GM19099 (cell line): ENCODE measurements around the gene PRICKLE2.

Source experiments
- POLR2A ChIP-seq: IDR thresholded peaks from 3 replicates; pipeline ENCODE4 v1.6.1; 2011; ENCODE audit warnings: low read depth; ENCODE audit not compliant: insufficient read length; ENCODE audit errors: extremely low read depth

The PRICKLE2 gene

DNA sequence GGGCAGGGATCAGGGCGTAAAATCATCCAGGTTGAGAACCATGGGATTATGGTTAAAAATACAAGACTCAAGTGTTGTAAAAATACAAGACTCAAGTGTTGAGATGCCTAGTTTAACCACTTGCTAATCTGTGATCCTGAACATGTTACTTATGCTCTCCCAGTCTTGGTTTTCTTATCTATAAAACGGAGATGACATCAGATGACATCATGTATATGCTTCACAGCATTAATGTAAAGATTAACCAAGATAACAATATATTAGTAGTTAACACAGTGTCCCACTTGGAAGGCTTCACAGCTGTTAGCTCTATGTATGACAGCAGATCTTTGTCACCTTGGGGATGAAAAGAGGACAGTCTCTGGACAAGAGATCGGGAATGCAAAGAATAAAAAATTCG lies 96.2 kb downstream of the PRICKLE2 start:
- no peak for TF ChIP-seq POLR2A

DNA sequence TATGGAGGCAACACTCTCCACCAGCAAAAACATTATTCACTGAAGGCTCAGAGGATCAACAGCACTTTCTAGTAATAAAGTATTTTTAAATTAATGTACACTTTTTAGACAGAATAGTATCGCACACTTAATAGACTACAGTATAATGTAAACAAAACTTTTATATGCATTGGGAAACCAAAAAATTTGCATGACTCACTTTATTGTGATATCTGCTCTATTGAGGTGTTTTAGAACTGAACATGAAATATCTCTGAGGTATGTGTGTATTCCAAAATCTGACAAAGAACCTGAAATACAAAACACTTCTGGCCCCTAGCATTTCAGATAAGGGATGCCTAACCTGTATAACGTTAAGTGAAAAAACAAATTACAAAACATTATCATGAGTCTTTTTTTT lies 99.7 kb downstream of the PRICKLE2 start:
- TF ChIP-seq POLR2A = no peak

DNA sequence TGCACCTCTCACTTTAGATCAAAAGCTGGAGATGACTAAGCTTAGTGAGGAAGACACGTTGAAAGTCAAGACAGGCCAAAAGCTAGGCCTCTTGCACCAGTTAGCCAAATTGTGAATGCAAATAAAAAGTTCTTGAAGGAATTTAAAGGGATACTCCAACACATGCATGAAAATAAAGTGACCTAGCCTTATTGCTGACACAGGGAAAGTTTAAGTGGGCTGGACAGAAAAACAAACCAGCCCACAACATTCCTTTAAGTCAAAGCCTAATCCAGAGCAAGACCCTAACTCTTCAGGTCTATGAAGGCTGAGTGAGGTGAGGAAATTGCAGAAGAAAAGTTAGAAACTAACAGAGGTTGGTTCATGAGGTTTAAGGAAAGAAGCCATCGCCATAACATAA lies 101.3 kb downstream of the PRICKLE2 start:
- no peak for TF ChIP-seq POLR2A

DNA sequence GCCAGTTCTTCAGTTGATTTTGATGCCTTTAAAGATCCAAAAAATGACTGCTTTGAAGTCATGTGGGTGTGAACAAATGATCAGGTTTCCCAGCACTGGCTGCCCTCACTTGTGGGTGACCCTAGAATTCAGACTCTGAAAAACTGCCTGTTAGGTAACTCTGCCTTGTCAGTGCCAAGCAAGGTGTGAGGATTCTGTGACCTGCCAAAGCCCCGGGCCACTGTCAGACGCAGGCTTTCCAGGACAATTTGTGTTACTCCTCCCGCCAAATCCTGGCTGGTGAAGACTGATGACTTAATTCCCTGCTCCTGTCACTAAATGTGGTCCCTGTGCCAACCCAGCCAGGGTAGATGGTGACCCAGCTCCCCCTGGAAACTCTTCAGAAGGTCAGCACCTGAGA lies 102.8 kb downstream of the PRICKLE2 start:
- no peak for TF ChIP-seq POLR2A

DNA sequence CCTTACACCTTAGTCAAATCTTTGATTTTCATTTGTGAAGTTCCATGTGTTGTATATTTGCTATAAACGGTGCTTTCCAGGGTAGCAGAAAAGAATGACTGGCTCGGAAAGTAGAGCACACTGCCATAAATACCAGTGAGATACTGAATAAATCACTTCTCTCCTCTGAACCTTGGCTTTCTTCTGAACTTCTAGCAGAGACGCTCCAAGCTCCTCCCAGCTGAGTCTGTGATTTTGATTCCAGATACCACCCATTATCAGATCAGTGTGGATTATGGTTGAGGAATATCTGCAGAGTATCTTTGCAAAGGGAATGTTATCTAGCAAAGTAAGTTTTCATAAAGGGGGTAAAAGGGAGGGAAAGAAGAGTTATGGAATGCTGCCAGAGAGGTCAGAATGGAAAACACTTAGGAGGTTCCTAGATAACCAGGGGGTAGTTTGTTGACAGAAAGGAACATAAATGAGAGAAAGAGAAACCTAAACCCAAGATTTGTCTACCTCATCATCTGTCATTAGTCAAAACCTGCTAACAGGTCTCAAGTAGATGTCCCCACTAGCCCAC lies 103.4 kb downstream of the PRICKLE2 start:
- no peak for TF ChIP-seq POLR2A

DNA sequence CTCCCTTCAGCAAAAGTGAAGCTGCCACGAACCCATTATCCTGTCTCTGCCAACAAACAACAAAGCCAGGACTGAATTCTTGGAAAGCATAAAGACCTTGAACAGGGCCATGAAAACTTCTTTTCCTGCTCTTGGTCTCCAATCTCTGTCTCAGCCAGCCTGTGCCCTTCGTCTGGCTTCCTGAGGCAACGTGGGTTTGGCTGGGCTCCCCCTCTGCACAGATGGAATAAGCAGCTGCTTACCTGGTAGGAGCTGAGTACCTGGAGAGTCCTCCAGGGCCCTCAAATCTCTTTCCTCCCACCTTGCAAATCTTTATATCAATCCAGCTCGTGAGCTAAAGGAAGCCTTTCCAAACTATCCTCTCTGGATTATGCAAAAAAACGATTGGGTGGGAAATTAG lies 104.4 kb downstream of the PRICKLE2 start:
- no peak for TF ChIP-seq POLR2A

DNA sequence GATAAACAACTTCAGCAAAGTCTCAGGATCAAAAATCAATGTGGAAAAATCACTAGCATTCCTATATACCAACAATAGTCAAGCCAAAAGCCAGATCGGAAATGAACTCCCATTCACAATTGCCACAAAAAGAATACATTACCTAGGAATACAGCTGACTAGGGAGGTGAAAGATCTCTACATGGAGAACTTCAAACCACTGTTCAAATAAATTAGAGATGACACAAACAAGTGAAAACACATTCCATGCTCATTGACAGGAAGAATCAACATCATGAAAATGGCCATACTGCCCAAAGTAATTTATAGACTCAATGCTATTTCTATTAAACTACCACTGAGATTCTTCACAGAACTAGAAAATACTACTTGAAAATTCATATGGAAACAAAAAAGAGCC lies 107.8 kb downstream of the PRICKLE2 start:
- no peak for TF ChIP-seq POLR2A

DNA sequence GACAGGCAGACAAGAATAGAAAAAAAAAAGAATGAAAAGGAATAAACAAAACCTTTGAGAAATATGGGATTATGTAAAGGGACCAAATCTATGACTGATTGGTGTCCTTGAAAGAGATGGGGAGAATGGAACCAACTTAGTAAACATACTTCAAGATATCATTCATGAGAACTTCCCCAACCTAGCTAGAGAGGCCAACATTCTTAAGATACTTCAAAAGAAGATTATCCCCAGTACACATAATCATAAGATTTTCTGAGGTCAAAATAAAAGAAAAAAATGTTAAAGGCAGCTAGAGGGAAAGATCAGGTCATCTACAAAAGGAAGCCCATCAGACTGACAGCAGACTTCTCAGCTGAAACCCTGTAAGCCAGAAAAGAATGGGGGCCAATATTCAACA lies 110.6 kb downstream of the PRICKLE2 start:
- no peak for TF ChIP-seq POLR2A

DNA sequence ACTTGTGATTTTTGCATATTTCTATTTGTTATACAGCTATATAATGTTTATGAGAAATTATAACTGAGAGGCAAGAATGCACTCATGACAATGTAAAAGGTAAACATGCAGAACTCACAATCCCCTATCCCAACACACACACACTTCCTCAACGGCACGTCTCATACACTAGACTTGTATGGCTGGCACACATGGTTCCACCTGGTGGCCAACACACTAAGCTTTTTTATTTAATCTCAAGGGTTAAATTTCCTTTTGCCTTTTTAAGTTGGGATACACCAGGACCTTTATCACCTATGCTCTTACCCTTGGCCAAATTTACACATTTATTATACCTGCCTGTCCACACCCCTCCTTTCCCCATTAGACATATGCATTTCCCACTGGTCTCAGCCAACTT lies 113.4 kb downstream of the PRICKLE2 start:
- TF ChIP-seq POLR2A = no peak

DNA sequence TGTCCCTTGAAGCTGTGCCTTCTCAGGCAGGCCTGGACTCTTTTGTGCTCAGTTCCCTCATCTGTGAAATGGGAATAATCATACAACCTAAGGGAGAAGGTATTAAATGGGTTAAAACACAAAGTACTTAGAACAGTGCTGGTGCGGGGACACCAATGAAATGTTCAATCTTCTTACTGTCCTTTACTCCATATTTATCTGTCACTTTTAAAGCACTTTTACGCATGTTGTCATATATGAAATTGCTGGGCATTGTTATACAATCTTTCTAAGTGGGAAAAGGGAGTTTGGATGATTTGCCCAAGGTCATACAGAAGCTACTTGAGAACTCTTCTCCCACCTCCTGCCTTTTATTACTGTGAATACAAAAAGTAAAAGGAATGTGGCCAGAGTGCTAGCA lies 114.2 kb downstream of the PRICKLE2 start:
- TF ChIP-seq POLR2A = no peak

DNA sequence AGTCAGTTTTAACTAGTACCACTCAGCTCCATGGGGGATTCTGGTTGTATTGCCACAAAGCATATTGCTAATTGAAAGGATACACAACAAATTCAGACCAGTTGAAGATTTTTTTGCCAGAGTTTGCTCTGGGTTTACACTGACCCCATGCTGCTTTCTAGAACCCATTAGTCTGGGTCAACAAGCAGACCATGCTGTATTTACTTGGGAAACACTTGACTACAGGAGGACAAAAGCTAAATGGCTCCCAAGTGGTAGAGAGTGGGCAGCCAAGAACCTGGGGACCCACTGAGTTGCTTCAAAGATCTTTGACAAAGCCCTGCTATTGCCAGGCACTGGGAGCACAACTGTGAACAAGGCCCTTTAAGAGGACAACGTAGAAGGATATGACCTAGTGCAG lies 115.2 kb downstream of the PRICKLE2 start:
- no peak for TF ChIP-seq POLR2A

DNA sequence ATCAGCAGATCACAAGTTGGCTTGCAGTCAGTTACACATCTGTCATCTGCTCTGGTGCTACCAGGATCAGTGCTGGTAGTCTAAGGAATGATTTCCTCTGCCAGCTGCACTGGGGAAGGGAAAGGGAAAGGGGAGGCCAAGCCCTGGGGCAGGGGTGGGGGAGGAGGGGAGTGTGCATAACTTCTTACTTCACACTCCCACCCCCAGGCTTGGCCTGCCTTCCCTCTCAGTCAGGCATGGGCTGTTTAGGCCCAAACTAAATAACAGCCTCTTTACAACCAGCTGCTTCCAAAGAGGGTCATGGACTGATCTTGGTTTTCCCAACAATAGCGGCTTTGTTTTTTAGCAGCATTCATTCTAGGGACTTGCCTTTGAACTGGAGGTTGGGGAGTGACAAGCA lies 115.8 kb downstream of the PRICKLE2 start:
- TF ChIP-seq POLR2A = no peak

DNA sequence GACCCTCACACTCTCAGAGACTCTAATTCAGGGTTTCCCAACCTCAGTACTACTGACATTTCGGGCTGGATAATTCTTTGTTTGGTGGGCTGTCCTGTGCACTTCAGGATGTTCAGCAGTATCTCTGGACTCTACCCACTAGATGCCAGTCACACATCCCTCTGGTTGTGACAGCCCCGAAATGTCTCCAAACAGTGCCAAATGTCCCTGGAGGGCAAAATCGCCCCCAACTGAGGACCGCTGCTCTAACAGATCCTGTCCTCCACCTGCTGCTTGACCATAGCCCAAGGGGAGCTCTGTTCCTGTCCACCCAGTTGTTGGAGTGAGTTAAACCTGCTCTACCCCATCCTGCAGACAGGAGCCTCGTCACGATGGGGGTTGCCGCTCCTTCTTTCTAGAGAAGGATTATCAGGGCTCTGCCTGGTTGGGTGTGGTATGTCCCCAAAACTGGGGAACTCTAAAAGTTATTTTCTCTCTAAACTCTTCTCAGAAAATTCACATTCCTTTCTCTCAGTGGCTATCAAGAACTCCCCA lies 116.4 kb downstream of the PRICKLE2 start:
- no peak for TF ChIP-seq POLR2A

DNA sequence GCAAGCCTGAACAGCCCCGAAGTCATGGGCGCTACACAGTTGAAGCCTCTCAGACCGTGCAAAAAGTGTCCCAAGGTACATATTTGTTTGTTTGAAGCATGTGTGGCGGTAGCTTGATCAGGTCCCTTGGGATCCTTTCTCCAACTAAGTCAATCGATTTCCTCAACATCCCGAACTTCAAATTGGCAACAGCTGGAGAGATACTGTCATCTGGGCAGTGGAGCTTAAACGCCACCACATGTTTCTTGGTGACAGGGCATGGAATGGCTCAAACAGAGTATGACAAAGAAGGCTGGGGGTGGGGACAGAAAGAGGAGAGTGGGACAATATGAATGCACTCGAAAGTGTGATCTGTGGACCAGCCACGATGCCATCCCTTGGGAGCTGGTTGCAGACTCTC lies 117.0 kb downstream of the PRICKLE2 start:
- no peak for TF ChIP-seq POLR2A

DNA sequence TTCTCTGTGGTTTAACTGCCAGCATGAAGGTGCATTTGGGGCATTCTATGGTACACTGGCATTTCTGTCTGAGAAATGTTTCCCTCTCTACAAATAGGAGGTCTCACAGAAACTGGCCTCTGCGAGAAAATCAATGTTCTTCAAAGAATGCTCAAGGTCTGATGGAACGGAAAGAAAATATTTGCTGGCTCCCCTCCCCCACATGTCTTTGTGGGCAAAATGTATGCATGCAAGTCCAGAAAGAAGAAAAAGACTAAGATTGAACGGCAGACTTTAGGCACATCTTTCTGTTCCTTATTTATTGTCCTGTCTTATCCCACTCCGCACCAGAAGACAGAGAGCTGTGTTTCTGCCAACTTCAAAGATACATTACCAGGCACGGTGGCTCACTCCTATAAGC lies 118.1 kb downstream of the PRICKLE2 start:
- no peak for TF ChIP-seq POLR2A

DNA sequence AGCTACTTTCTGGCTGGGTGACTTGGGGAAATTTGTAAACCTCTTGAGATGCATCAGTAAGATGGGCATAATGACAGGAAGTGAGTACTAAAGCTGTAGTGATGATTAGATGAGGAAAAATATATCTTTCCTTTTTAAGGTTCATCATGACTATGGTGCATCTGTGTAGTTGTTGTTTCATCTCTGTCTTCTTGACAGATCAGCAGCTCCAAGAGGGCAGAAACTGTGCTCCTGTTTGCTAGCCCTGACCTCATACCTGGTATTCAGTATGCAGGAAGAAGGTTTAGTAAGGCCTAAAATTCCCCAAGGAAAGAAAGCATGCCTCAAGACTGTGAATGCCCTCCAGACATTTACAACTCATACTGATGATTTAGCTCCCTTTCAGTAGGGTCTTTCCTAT lies 119.5 kb downstream of the PRICKLE2 start:
- TF ChIP-seq POLR2A = no peak

DNA sequence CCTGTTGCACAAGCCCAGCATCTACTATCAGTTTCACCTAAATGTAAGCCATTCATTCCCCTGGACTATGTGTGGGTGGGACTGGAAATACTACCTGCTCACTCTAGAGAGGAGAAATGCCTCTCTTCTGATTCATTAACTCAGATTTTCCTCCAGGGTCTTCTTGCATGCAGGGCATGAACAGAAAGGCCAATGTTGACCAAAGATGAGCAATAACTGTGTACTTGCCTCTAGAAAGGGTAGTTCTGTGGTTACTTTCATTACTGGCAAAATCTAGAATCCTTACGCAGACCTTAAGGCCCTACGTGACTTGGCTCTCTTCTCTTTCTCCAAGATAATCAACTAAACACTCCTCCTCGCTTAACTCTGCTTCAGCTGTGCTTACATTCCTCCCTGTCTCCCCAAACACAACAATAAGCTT lies 120.6 kb downstream of the PRICKLE2 start:
- no peak for TF ChIP-seq POLR2A
